ENCODE results near the gene VPS41. TPM values are rescaled to one million over a fixed set of nuclear protein-coding genes. Genes with fewer than 3 reads are reported as not detected.

The VPS41 gene
- polyA plus RNA-seq, 1 of the 3 experiments (the other 2 are of a cell fraction): 20.4 TPM

GRCh38 chr7:38851321-38851720 is 57.7 kb downstream of the VPS41 start:
- Histone ChIP-seq H3F3A (replicated peaks; ENCODE audit: insufficient read depth) (no peaks in the 10 kb centered on the region), H3K9ac (no peak overlapping the region), H4K20me1 (ENCODE audit: insufficient read depth) (no peaks in the 10 kb centered on the region), H3K79me2 (ENCODE audit: insufficient read depth) (no peaks in the 10 kb centered on the region), H3K4me3 (ENCODE audit: low read depth in 2 of 2, low read length in 1 of 2) (no peak overlapping the region), H3K36me3 (replicated peaks in 1 of 2; ENCODE audit: control insufficient read depth in 1 of 2, insufficient read depth in 2 of 2, low read length in 1 of 2) (peaks cover 0 to 4% of the 10 kb centered on the region in 2 experiments), H2AFZ (ENCODE audit: low read depth) (no peak overlapping the region), H3K27me3 (ENCODE audit: insufficient read depth) (no peaks in the 10 kb centered on the region), H3K9me3 (no peaks in the 10 kb centered on the region), H3K9me2 (no peaks in the 10 kb centered on the region), H3K4me2 (no peak overlapping the region), H3K4me1 (ENCODE audit: control insufficient read depth in 1 of 2, insufficient read depth in 2 of 2, low read depth in 1 of 2, low read length in 1 of 2) (no peaks in the 10 kb centered on the region), H3K27ac (ENCODE audit: low read depth in 2 of 2, low read length in 1 of 2) (no peak overlapping the region)
- no peak for DNase-seq
- CTCF ChIA-PET: interaction anchor here (1.2 kb wide), 1 partner anchor 12 kb away, joined by 3 read pairs; no protein-coding TSS in a partner anchor
- TF ChIP-seq POLR2AphosphoS5 (IDR thresholded peaks at IDR 0.05; ENCODE audit: low read depth, low read length) (no peak), ELF1 (IDR thresholded peaks at IDR 0.05) (no peak)
- WGBS (ENCODE audit: low lambda C conversion rate): 91% methylated on average over 2 of the region's 2 CpGs
- POLR2A ChIA-PET: no interaction called here

- no peaks in the 10 kb centered on the region; a peak in 1 of 4 replicates for H3K4me1 ChIP-seq (ENCODE audit: control insufficient read depth in 1 of 2, insufficient read depth in 2 of 2, low read depth in 1 of 2, low read length in 1 of 2)
- H4K20me1 ChIP-seq (ENCODE audit: insufficient read depth): no peaks in the 10 kb centered on the region; the same call in 1 of the 2 replicates
- ChIA-PET CTCF (no interaction called here), POLR2A (no interaction called here)
- no peak for DNase-seq
- H3K4me2 ChIP-seq: no peak overlapping the region
- no peaks in the 10 kb centered on the region for H3K27me3 ChIP-seq (ENCODE audit: insufficient read depth)
- peaks cover 0 to 4% of the 10 kb centered on the region in 2 experiments for H3K36me3 ChIP-seq (replicated peaks in 1 of 2; ENCODE audit: control insufficient read depth in 1 of 2, insufficient read depth in 2 of 2, low read length in 1 of 2)
- H3F3A ChIP-seq (replicated peaks; ENCODE audit: insufficient read depth): no peaks in the 10 kb centered on the region
- no peak overlapping the region for H3K4me3 ChIP-seq (ENCODE audit: low read depth in 2 of 2, low read length in 1 of 2)
- 73% methylated on average over 7 of the region's 7 CpGs for WGBS (ENCODE audit: low lambda C conversion rate)
- no peaks in the 10 kb centered on the region; the same call in 1 of the 2 replicates for H3K79me2 ChIP-seq (ENCODE audit: insufficient read depth)
- H3K9me3 ChIP-seq: no peaks in the 10 kb centered on the region
- no peak overlapping the region for H3K9ac ChIP-seq
- H3K27ac ChIP-seq (ENCODE audit: low read depth in 2 of 2, low read length in 1 of 2): no peak overlapping the region
- no peaks in the 10 kb centered on the region for H3K9me2 ChIP-seq
- H2AFZ ChIP-seq (ENCODE audit: low read depth): no peak overlapping the region
- no peak for TF ChIP-seq SIN3A (IDR thresholded peaks at IDR 0.05; ENCODE audit: borderline replicate concordance, low read depth, low read length)
- no peak for TF ChIP-seq TAF1 (IDR thresholded peaks at IDR 0.05; ENCODE audit: borderline replicate concordance, low read depth, low read length)
- no peak for TF ChIP-seq FOXM1 (IDR thresholded peaks at IDR 0.05; ENCODE audit: low read depth)
- no peak for TF ChIP-seq FOSL2 (IDR thresholded peaks at IDR 0.05; ENCODE audit: borderline replicate concordance, low read depth)
- no peak for TF ChIP-seq MAX (IDR thresholded peaks at IDR 0.05; ENCODE audit: low read depth)
- TF ChIP-seq IRF3 (IDR thresholded peaks at IDR 0.05; ENCODE audit: low read depth, low read length): no peak
- no peak for TF ChIP-seq PBX3 (IDR thresholded peaks at IDR 0.05)
- no peak for TF ChIP-seq NFIC (IDR thresholded peaks at IDR 0.05; ENCODE audit: borderline replicate concordance)
- no peak for TF ChIP-seq TCF12 (IDR thresholded peaks at IDR 0.05)
- no peak for TF ChIP-seq POLR2AphosphoS5 (IDR thresholded peaks at IDR 0.05; ENCODE audit: low read depth, low read length)
- TF ChIP-seq JUND (IDR thresholded peaks at IDR 0.05): no peak
- no peak for TF ChIP-seq CTCF (IDR thresholded peaks at IDR 0.05)
- TF ChIP-seq USF2 (IDR thresholded peaks at IDR 0.05; ENCODE audit: borderline replicate concordance, low read depth, low read length): no peak
- no peak for TF ChIP-seq ELF1 (IDR thresholded peaks at IDR 0.05)
- TF ChIP-seq GABPA (IDR thresholded peaks at IDR 0.05; ENCODE audit: low read depth): no peak
- TF ChIP-seq ZBTB33 (IDR thresholded peaks at IDR 0.05; ENCODE audit: borderline replicate concordance, low read depth): no peak
Observed at GRCh38 chr7:38846280-38846679, 62.7 kb downstream of the VPS41 start.
